Measurements from ENCODE around the gene HLA-DQA1.
"Not testable (repeated sequence)": the region's sequence is repeated elsewhere in the genome, so short reads cannot be mapped to it uniquely, and the experiment has no call there.

HLA-DQA1 gene

DNA sequence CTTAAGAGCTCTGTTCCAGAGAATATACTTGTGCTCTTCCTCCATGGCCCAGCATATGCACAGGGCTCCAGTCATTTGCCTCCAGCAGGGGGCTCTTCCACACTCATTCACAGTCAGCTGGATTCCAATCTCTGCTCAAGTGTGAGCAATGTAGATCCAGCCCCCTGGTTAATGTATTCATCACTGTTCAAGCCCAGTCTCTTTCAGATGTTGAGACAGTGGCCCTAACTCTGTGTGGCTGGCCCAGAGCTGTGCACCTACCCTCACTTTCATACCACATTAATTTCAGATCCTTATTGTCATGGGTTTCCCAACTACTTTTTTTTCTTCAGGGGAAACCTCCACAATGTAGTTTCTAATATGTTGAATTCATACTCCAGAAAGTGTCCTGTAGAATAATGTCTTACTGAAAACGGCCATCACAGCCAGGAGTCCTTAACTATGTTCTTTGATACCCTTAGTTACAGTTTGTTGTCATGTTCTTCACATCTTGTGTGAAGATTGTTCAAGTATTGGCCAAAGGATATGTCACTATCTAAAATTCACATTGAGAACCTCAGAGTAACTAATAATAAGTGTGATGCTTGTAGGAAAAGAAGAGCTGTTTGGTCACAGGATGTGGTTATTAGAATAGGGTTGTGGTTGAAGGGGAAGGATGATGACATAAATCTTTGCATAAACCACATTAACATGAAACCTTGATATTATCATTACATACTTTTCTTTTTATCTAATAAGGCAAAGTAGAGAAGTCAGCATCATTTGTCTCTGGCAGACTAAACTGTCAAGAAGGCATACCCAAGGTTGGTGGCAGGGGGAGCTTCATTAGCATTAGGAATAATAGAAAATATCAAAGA, 14.4 kb upstream of the HLA-DQA1 start:
- DNase-seq = no peak

- DNase-seq = no peak
These were observed 13.5 kb upstream of the HLA-DQA1 start for GRCh38 chr6:32623693-32624092.

GRCh38 chr6:32624565-32624964, 12.6 kb upstream of the HLA-DQA1 start:
- DNase-seq = no peak

DNA sequence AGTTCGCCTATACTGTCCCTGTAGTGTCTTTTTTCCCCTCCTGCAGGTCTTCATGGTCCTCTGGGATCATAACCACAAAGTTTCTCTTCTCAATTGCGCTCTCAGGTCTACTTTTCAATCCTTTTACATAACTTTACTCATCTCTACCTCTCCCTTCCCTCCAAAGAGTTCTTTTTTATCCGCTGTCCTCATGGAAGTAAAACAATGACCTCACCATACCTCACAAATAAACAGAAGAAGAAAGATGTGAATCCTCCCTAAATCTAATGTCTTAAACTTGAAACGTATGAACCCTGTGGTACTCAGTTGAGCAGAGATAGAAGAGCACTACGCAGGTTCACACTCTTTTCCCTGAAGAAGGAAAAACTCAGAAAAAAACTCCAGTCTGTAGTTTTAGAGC, 12.1 kb upstream of the HLA-DQA1 start:
- DNase-seq = no peak

GRCh38 chr6:32627249-32627648, 10.0 kb upstream of the HLA-DQA1 start:
- no peak for DNase-seq

GRCh38 chr6:32627831-32628230, 9.4 kb upstream of the HLA-DQA1 start:
- no peak for DNase-seq

DNA sequence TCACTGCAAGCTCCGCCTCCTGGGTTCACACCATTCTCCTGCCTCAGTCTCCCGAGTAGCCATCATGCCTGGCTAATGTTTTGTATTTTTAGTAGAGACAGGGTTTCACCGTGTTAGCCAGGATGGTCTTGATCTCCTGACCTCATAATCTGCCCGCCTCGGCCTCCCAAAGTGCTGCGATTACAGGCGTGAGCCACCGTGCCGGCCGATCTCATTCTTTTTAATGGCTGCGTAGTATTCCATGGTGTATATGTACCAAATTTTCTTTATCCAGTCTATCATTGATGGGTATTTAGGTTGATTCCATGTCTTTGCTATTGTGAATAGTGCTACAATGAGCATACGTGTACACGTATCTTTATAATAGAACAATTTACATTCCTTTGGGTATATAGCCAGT, 7.4 kb upstream of the HLA-DQA1 start:
- DNase-seq = not testable (repeated sequence)

DNA sequence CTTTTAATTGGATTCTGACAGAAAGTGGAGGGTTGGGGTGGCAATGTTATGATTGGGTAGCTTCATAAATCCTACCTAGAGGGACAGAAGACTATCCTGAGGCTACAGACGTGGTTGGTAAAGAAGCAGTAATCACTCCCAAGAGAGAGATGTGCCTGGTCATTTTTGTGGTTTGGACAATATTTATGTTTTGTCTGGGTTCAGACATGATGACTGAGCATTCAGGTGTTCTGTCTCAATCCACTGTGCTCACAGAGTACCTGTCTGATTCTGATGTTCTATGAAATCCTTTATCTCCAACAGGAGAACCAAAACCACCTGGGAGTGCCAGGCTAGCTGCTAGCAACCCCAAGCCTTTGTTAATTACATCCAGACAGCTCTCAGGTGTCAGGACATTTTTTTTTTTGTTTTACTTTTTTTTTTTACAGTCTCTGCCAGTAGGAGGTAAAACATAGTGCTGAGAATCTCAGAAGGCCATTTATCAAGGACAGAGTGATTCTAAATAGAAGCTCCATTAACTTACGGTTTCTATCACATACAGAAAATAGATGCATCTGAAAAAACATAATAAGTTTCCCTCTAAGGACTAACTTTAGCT, 1.6 kb upstream of the HLA-DQA1 start:
- DNase-seq = no peak

DNA sequence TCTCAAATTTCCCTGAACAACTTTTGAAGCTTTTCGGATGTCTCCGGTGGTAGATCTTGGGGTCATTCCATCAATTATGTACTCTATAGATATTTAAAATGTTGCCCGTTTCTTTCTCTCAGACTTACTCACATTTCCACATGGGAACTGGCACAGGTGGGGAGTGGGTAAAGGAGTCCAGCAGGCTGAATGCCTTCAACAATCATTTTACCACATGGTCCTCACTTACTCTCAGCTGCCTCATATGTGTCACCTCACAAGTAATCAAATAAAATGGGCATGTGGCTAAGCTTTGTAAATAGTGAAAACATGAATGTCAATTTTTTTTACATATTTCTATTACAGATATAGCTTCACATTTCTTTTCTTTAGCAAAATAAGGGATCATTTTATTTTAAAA, 677 bp downstream of the HLA-DQA1 start:
- no peak for DNase-seq

DNA sequence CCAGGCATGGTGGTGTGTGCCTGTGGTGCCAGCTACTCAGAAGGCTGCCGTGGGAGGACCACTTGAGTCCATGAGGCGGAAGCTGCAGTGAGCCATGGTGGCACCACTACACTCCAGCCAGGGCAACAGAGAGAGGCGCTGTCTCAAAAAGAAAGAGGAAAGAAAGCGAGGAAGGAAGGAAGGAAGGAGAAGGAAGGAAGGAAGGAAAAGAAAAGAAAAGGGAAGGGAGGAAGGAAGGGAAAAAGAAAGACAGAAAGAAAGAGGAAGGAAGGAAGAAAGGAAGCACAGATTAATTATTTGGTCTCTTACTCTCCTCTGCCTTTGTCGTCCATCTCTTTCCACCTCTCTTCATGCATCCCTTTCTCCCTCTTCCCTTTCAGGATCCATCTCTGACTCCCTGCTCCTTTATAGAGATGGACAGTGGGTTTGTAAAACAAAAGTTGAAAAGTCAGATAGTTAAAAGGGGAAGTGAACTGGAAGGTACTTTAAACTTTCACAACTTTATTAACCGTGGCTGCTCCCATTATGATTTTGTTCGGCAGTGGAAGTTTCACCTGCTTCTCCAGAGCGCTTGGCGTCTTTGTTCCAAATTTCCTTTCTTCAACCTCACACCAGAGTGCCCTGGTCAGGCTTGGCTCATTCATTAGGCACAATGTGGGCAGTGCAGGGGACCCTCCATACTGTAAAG, 1.5 kb downstream of the HLA-DQA1 start:
- DNase-seq = no peak

DNA sequence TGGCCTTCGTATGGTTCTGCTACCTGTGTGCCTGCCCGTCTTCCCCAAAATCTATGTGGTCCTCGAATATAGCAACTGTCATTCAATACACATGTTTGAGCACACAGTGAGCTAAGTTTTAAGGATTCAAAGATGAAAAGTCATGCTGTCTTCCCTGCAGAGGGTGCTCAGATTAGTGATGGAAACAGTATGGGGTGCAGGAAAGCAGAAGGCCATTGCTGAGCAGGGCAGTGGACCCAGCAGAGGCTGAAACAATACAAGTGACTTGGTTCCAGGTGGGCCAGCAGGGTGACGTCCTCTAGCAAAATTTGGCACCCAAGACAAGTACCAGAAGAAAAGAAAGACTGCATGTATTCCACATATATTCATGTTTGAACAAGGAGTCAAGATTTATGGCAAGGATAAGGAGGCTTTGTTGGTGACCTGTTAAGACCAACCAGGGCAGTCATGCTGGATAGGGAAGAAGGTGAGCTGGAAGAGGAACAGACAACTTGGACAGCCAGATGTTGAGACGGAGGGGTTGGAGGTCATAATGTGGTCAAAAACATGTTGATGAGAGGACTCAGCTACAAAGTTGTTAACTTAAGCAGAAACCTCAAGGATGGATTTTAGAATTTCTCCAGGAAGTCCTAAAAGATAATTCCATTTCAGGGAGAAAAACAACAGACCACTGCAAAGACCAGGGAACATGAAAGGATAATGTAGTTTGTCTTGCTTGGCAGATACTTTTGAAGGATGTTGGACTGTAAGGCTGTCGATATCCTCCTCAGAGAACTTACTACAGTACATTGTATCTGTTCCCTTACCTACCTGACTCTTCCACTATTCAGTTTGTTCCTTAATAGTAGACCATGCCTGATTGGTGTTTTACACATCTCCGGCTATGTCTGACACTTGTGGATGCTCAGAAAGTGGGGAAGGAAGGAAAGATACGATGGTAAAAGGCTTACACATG, 2.5 kb downstream of the HLA-DQA1 start:
- DNase-seq = no peak

DNA sequence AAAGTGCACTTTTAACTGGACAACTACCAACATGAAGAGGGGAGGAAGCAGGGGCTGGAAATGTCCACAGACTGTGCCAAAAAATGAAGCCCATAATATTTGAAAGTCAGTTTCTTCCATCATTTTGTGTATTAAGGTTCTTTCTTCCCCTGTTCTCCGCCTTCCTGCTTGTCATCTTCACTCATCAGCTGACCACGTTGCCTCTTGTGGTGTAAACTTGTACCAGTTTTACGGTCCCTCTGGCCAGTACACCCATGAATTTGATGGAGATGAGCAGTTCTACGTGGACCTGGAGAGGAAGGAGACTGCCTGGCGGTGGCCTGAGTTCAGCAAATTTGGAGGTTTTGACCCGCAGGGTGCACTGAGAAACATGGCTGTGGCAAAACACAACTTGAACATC, 3.9 kb downstream of the HLA-DQA1 start:
- DNase-seq = no peak

DNA sequence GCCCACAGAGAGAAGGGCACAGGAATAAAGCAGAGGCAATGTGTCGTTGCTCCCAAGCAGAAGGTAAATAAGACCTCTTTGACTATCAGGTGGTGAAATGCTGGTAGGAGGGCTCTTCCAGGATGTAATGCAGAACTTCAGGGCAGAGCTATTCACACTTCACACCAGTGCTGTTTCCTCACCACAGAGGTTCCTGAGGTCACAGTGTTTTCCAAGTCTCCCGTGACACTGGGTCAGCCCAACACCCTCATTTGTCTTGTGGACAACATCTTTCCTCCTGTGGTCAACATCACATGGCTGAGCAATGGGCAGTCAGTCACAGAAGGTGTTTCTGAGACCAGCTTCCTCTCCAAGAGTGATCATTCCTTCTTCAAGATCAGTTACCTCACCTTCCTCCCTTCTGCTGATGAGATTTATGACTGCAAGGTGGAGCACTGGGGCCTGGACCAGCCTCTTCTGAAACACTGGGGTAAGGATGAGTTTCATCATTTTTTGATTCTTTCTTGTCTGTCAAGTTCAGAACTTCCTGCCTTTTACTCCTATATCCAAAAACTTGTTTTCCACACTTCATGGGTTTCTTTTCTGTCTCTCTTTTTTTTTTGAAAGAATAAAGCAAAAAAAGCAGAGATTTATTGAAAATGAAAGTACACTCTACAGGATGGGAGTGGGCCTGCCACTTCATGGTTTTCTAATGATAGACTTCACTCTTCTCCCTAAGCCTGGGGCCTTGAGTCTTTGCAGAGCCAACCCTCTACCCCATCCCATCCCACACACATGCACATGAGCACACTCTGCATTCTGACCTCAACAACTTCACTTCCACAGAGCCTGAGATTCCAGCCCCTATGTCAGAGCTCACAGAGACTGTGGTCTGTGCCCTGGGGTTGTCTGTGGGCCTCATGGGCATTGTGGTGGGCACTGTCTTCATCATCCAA, 4.8 kb downstream of the HLA-DQA1 start:
- not testable (repeated sequence) for DNase-seq

DNA sequence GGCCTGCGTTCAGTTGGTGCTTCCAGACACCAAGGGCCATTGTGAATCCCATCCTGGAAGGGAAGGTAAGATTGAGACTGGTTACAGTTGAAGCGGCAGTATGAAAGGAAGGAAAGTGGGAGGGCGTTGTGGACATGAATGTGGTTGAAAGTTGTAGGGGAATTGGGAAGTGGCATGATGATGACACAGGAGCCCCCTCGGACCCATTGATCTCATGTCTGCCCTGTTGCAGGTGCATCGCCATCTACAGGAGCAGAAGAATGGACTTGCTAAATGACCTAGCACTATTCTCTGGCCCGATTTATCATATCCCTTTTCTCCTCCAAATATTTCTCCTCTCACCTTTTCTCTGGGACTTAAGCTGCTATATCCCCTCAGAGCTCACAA, 5.5 kb downstream of the HLA-DQA1 start:
- DNase-seq = no peak

DNA sequence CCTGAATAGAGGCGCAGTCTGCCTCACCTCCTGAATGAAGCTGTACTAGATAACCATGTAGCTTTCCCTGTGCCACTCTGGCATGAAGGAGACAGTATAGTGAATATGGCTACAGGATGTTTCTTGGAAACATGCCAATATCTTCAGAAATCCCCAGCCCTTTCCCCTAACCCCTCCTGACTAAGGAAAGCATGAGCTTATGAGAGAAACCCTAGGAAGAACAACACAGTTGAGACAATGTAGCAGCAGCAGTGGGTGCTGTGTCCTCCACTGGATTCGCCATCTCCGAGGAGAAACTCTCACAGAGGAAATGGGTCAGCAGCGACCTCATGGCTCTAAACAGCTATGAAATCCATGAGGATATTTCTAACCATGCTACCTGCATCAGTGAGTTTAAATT, 6.7 kb downstream of the HLA-DQA1 start:
- no peak for DNase-seq

GRCh38 chr6:32645047-32645703, 8.0 kb downstream of the HLA-DQA1 start:
- DNase-seq = no peak

DNA sequence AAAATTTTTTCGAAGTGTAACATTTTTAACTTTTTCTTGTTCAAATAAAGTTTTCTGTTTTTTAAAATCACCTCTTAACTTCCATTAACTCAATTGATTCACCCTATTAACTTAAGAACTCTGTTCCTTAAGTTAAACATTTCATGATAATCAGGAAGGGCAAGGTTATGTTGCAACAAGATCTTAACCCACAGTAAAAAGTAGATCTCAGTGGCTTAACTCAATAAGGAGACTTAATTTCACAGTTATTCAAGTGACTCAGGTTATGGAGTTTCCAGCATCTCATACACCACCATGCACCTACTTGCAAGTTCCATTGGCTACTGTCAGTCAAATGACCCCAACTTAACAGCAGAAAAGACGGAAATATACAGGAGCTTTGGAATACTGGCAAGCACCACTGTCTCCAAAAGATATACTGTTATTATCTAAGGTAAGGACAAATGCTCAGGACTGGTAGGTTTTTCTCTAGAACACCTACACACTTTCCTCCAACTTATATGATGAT, 18.1 kb downstream of the HLA-DQA1 start:
- DNase-seq = no peak

DNA sequence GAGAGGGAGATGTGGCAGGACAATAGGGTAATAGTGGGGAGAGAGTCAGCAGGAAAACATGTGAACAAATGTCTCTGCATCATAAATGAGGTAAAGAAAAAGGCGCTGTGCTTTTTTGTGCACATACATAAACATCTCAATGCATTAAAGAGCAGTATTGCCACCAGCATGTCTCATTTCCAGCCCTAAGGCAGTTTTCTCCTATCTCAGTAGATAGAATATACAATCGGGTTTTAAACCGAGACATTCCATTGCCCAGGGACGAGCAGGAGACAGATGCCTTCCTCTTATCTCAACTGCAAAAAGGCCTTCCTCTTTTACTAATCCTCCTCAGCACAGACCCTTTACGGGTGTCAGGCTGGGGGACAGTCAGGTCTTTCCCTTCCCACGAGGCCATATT, 20.1 kb downstream of the HLA-DQA1 start:
- DNase-seq = not testable (repeated sequence)

GRCh38 chr6:32657819-32658218, 20.6 kb downstream of the HLA-DQA1 start:
- DNase-seq = not testable (repeated sequence)

- no peak for DNase-seq
These were observed 21.2 kb downstream of the HLA-DQA1 start for GRCh38 chr6:32658268-32658897.

Data from NCI-H345 (cell line).